K562 (cell line): ENCODE measurements around the gene PHF10. TPM values are rescaled to one million over a fixed set of nuclear protein-coding genes. Genes with fewer than 3 reads are reported as not detected.
"Not testable (repeated sequence)": the region's sequence is repeated elsewhere in the genome, so short reads cannot be mapped to it uniquely, and the experiment has no call there.

ENCODE experiments used
- ATAC-seq: fragments of 200-7000 bp; cut with Tn5 transposase; 3 replicates; pipeline ENCODE4 v1.9.1; 2020; ENCODE audit warnings: moderate library complexity
- BruUV-seq: library from RNA; stranded (reverse); fragments of 400-500 nt; replicated peaks from 2 replicates; lab custom pipeline; 2021; lab: Mats Ljungman, UMichigan
- CTCF ChIA-PET: fragments of 300-600 bp; formaldehyde crosslinking; extraction: SDS; loops from one replicate; lab custom pipeline; 2021; ENCODE audit warnings: low intra/inter-chr PET ratio; lab: Yijun Ruan, JAX
- POLR2A ChIA-PET: fragments of 300-600, 350-650 bp; sonication (Branson Sonifier 250); formaldehyde crosslinking; extraction: SDS; loops from one replicate; lab custom pipeline; 2021; ENCODE audit warnings: antibody characterized with exemption, inconsistent platforms; lab: Yijun Ruan, JAX
- DNase-seq, 4 experiments: peaks; one replicate each; pipeline versions ENCODE4 v3.0.0 to v3.0.0-alpha.2; 2011 to 2018; ENCODE audit warnings: low spot score in 3 of 4, mixed read lengths in 3 of 4; ENCODE audit errors: extremely low read depth in 1 of 4
- FAIRE-seq: peaks from 2 replicates; lab custom pipeline; 2011; peaks lifted over from hg19 to GRCh38; lab: Jason Lieb, UNC
- H2AFZ ChIP-seq: 2 replicates; pipeline ENCODE4 v1.6.0; 2011; ENCODE audit warnings: low read depth, low read length, control low read depth, inconsistent platforms
- H3K27ac ChIP-seq: fragments of 200-600 bp; 3 replicates; pipeline ENCODE4 v1.8.0; 2011; ENCODE audit warnings: low read depth, mild to moderate bottlenecking, control low read depth, inconsistent platforms, low read length, moderate library complexity, mixed read lengths; ENCODE audit errors: extremely low read depth
- H3K27me3 ChIP-seq, 2 experiments: fragments of 300-600 bp in 1 of 2; 2 replicates in 1 of 2; 3 replicates in 1 of 2; pipeline versions ENCODE4 v1.6.0 to v1.8.0; 2011; ENCODE audit warnings: inconsistent platforms in 2 of 2, low read length in 2 of 2, mild to moderate bottlenecking in 1 of 2, mixed read lengths in 1 of 2, moderate library complexity in 1 of 2; ENCODE audit not compliant: control insufficient read depth in 2 of 2, insufficient read depth in 2 of 2
- H3K36me3 ChIP-seq: fragments of 300-600 bp; 3 replicates; pipeline ENCODE4 v1.8.0; 2011; ENCODE audit warnings: mild to moderate bottlenecking, low read length, inconsistent platforms; ENCODE audit not compliant: control insufficient read depth, insufficient read depth
- H3K4me1 ChIP-seq, 2 experiments: fragments of 200-600 bp in 1 of 2; replicated peaks in 1 of 2; 2 replicates in 1 of 2; 3 replicates in 1 of 2; pipeline versions ENCODE4 v1.5.1 to v1.8.0; 2011; ENCODE audit warnings: inconsistent platforms in 2 of 2, low read length in 2 of 2, mild to moderate bottlenecking in 1 of 2, mixed read lengths in 1 of 2, moderate library complexity in 1 of 2; ENCODE audit not compliant: control insufficient read depth in 2 of 2, insufficient read depth in 2 of 2
- H3K4me2 ChIP-seq: 2 replicates; pipeline ENCODE4 v1.6.1; 2011; ENCODE audit warnings: low read length, control low read depth, inconsistent platforms, mixed read lengths; ENCODE audit not compliant: insufficient read depth
- H3K4me3 ChIP-seq: fragments of 200-600 bp; sonication (generic), shearing (Covaris generic); 2 replicates; pipeline ENCODE4 v1.5.1; 2016; ENCODE audit warnings: control low read depth, inconsistent platforms
- H3K79me2 ChIP-seq: fragments of 200-600 bp; 3 replicates; pipeline ENCODE4 v1.8.0; 2011; ENCODE audit warnings: low read length, inconsistent platforms; ENCODE audit not compliant: control insufficient read depth, insufficient read depth
- H3K9ac ChIP-seq, 2 experiments: 2 replicates each; pipeline versions ENCODE4 v1.6.0 to v1.6.1; 2011; ENCODE audit warnings: low read depth in 2 of 2, low read length in 2 of 2, control low read depth in 1 of 2, inconsistent platforms in 1 of 2, mild to moderate bottlenecking in 1 of 2, mixed read lengths in 1 of 2; ENCODE audit not compliant: insufficient read depth in 1 of 2
- H3K9me1 ChIP-seq: one replicate; pipeline ENCODE4 v1.6.0; 2011; ENCODE audit warnings: inconsistent platforms, mild to moderate bottlenecking, low read length, moderate library complexity; ENCODE audit not compliant: control insufficient read depth, insufficient read depth
- H3K9me3 ChIP-seq: replicated peaks from 2 replicates; pipeline ENCODE4 v1.5.1; 2011; ENCODE audit warnings: low read depth, low read length, inconsistent platforms; ENCODE audit not compliant: control insufficient read depth, insufficient read depth
- H4K20me1 ChIP-seq: replicated peaks from 2 replicates; pipeline ENCODE4 v1.6.1; 2011; ENCODE audit warnings: low read length, inconsistent platforms, mixed read lengths; ENCODE audit not compliant: control insufficient read depth, insufficient read depth
- CEBPB ChIP-seq: fragments of 450-650 bp; IDR thresholded peaks from 2 replicates; pipeline ENCODE4 v1.6.1; 2016; ENCODE audit warnings: missing genetic modification characterization, missing compliant biosample characterization
- CEBPG ChIP-seq, 3 experiments: fragments of 200-800 bp in 1 of 3; sonication (Bioruptor generic) in 1 of 3; sonication (generic) in 1 of 3; formaldehyde crosslinking in 1 of 3; IDR thresholded peaks in 2 of 3; conservative IDR thresholded peaks in 1 of 3; 2 replicates each; pipeline versions ENCODE4 v1.6.1 to v1.8.0; 2016 to 2022; ENCODE audit warnings: missing compliant biosample characterization in 2 of 3, missing genetic modification characterization in 2 of 3, mild to moderate bottlenecking in 1 of 3, missing genetic modification reagents in 1 of 3
- KDM1A ChIP-seq, 2 experiments: fragments of 450-650 bp; IDR thresholded peaks; 2 replicates each; pipeline ENCODE4 v1.6.1; 2016; ENCODE audit warnings: mild to moderate bottlenecking in 2 of 2
- KDM4B ChIP-seq, 2 experiments: fragments of 450-650 bp in 1 of 2; sonication (generic) in 1 of 2; IDR thresholded peaks; 2 replicates each; pipeline ENCODE4 v1.6.1; 2016 to 2017; ENCODE audit warnings: borderline replicate concordance in 2 of 2, antibody characterized with exemption in 1 of 2, low read depth in 1 of 2, mild to moderate bottlenecking in 1 of 2
- MEIS2 ChIP-seq: fragments of 450-650 bp; IDR thresholded peaks from 2 replicates; pipeline ENCODE4 v1.6.1; 2014; ENCODE audit warnings: mild to moderate bottlenecking; ENCODE audit not compliant: partially characterized antibody
- ZNF318 ChIP-seq, 2 experiments: fragments of 450-650 bp; IDR thresholded peaks; 2 replicates each; pipeline ENCODE4 v1.6.1; 2016; ENCODE audit warnings: mild to moderate bottlenecking in 2 of 2, borderline replicate concordance in 1 of 2, low read depth in 1 of 2, moderate library complexity in 1 of 2
- WGBS: fragments of 100-300 bp; shearing (Covaris generic); methylation state at CpG from one replicate; pipeline ENCODE4 v1.1.6; 2016; ENCODE audit warnings: low coverage, mixed read lengths; ENCODE audit not compliant: insufficient coverage; ENCODE audit errors: missing lambda C conversion rate; 5-methylcytosine and 5-hydroxymethylcytosine counted together
- in situ Hi-C: fragments of 300-500 bp; cut with MboI; formaldehyde crosslinking; loops from 4 replicates; pipeline ENCODE4 v1.15.0; 2018; ENCODE audit warnings: inconsistent platforms, mixed read lengths
- intact Hi-C: fragments of 100-400 bp; cut with micrococcal nuclease; formaldehyde crosslinking; loops from 2 replicates; pipeline ENCODE4 v1.14.2; 2022
- polyA plus RNA-seq, 8 experiments: library from polyadenylated mRNA; depleted of rRNA in 4 of 8; stranded (reverse) in 5 of 8; unstranded in 3 of 8; fragments of >200 nt; fragmentation: Nextera tagmentation in 2 of 8; fragmentation: Illumina TruSeq in 1 of 8; extraction: Ambion mirVana in 2 of 8; extraction: Trizol in 1 of 8; gene quantifications; 2 replicates each; pipeline versions ENCODE4 v1.2.1 to v1.2.3, GENCODE V29; 2011 to 2014; ENCODE audit warnings: inconsistent platforms in 1 of 8, missing spikeins in 1 of 8
- total RNA-seq, 7 experiments: library from RNA; depleted of rRNA in 6 of 7; stranded (reverse); fragments of >200 nt in 6 of 7; fragmentation: Illumina TruSeq in 2 of 7; extraction: Trizol in 2 of 7; gene quantifications; 2 replicates each; pipeline versions ENCODE4 v1.2.1 to v1.2.3, GENCODE V29; 2011 to 2021; ENCODE audit warnings: low replicate concordance in 1 of 7
- TF ChIP-seq, protein P1 (sequence below): fragments of 450-650 bp; IDR thresholded peaks from 2 replicates; pipeline ENCODE4 v1.6.1; 2016
- TF ChIP-seq, protein P2 (sequence below), 2 experiments: IDR thresholded peaks in 1 of 2; conservative IDR thresholded peaks in 1 of 2; 2 replicates each; pipeline ENCODE4 v1.6.1; 2016; ENCODE audit warnings: low read depth in 2 of 2, mild to moderate bottlenecking in 1 of 2, missing compliant biosample characterization in 1 of 2, missing genetic modification characterization in 1 of 2, moderate library complexity in 1 of 2

The PHF10 gene
- total and polyA plus RNA-seq, 9 of the 15 experiments (the other 6 are each of a cell fraction or from before 2014, with no cell fraction given): 23.9 to 88.9 (median 46.0) TPM

DNA sequence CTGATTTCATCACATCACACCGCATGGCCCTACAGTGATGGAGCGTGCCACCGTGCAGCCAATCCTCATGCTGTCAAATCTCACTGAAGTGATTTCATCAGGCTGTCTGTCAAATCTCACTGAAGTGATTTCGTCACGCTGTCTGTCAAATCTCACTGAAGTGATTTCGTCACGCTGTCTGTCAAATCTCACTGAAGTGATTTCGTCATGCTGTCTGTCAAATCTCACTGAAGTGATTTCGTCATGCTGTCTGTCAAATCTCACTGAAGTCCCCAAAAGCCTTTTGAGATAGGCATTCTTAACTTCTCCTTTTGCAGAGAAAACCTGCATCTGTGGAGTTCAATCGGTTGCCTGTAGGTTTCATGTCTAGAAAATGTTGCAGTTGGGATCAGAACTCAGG, 41.5 kb upstream of the PHF10 start:
- H3K4me1 ChIP-seq, H2AFZ ChIP-seq, H3K4me2 ChIP-seq, H4K20me1 ChIP-seq, DNase-seq, H3K9ac ChIP-seq, H3K27ac ChIP-seq, in situ Hi-C loops, H3K9me1 ChIP-seq, BruUV-seq, intact Hi-C loops, H3K79me2 ChIP-seq, H3K27me3 ChIP-seq, H3K9me3 ChIP-seq, H3K4me3 ChIP-seq, ATAC-seq, CTCF ChIA-PET: not testable (repeated sequence)
- WGBS: 65% methylated on average over 10 of the region's 10 CpGs
- H3K36me3 ChIP-seq: peaks cover 59% of the 10 kb centered on the region
- peak; percentile 73 for FAIRE-seq
- POLR2A ChIA-PET: interaction anchor here (0.9 to 1.4 kb wide), 3 partner anchors 10 to 16 kb away, joined by 4 to 5 read pairs (median 4); no protein-coding TSS in a partner anchor
- TF ChIP-seq, protein P1, sequence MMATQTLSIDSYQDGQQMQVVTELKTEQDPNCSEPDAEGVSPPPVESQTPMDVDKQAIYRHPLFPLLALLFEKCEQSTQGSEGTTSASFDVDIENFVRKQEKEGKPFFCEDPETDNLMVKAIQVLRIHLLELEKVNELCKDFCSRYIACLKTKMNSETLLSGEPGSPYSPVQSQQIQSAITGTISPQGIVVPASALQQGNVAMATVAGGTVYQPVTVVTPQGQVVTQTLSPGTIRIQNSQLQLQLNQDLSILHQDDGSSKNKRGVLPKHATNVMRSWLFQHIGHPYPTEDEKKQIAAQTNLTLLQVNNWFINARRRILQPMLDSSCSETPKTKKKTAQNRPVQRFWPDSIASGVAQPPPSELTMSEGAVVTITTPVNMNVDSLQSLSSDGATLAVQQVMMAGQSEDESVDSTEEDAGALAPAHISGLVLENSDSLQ: peak; percentile 94
- TF ChIP-seq MEIS2 (peak; percentile 82), CEBPG (CRISPR knock-in tag; IDR thresholded peaks at IDR 0.05) (peak; percentile 76), CEBPG (tag; conservative IDR thresholded peaks at IDR 0.05 in 1 of 2, IDR thresholded peaks at IDR 0.05 in 1 of 2) (peak; percentile 22 to 92; a peak in 2 of 4 replicates), CEBPB (tag) (peak; percentile 90), KDM1A (IDR thresholded peaks at IDR 0.05) (peak; percentile 85 to 88), KDM4B (IDR thresholded peaks at IDR 0.05; ENCODE audit: borderline replicate concordance in 2 of 2, low read depth in 1 of 2) (peak in 1 of 2 experiments; percentile 50; a peak in 1 of 4 replicates), ZNF318 (IDR thresholded peaks at IDR 0.05; ENCODE audit: borderline replicate concordance in 1 of 2, low read depth in 1 of 2) (peak in 1 of 2 experiments; percentile 75; a peak in 2 of 4 replicates)
- TF ChIP-seq, protein P2, sequence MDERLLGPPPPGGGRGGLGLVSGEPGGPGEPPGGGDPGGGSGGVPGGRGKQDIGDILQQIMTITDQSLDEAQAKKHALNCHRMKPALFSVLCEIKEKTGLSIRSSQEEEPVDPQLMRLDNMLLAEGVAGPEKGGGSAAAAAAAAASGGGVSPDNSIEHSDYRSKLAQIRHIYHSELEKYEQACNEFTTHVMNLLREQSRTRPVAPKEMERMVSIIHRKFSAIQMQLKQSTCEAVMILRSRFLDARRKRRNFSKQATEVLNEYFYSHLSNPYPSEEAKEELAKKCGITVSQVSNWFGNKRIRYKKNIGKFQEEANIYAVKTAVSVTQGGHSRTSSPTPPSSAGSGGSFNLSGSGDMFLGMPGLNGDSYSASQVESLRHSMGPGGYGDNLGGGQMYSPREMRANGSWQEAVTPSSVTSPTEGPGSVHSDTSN (CRISPR knock-in tag; IDR thresholded peaks at IDR 0.05; ENCODE audit: low read depth): peak; percentile 43
- TF ChIP-seq, protein P2 (tag; conservative IDR thresholded peaks at IDR 0.05; ENCODE audit: low read depth): peak; percentile 74
